NCI-H1105 treated with DMSO at 0.1 percent for 48 hours (cell line): ENCODE results near the gene C17orf58.
"Not testable (repeated sequence)": the region's sequence is repeated elsewhere in the genome, so short reads cannot be mapped to it uniquely, and the experiment has no call there.

Experiments
- DNase-seq: peaks from one replicate; lab custom pipeline; 2025; lab: John Stamatoyannopoulos, UW

C17orf58 gene

GRCh38 chr17:67996301-67997171 lies at the start of gene C17orf58:
Gene C17orf58 (minus strand): TSS chr17:67996469. CDS start chr17:67996198, 271 bp downstream.
- DNase-seq, result not testable (repeated sequence)

- DNase-seq, result no peak
These were observed 40.3 kb upstream of the C17orf58 start for GRCh38 chr17:68036304-68037147.

- DNase-seq, result peak; percentile 95
These were observed 39.4 kb upstream of the C17orf58 start, which contains the start of gene KPNA2 for GRCh38 chr17:68035523-68036303. Gene KPNA2 (plus strand): TSS chr17:68035735. CDS start chr17:68037133, 1,398 bp downstream.

- DNase-seq, result peak; percentile 95
These were observed 38.9 kb upstream of the C17orf58 start for GRCh38 chr17:68035131-68035522.

GRCh38 chr17:68034452-68034776 lies 38.1 kb upstream of the C17orf58 start:
- no peak for DNase-seq

GRCh38 chr17:68033636-68034451 lies 37.6 kb upstream of the C17orf58 start:
- DNase-seq, result peak; percentile 5

GRCh38 chr17:68029512-68030215 lies 33.4 kb upstream of the C17orf58 start:
- no peak for DNase-seq

GRCh38 chr17:68022547-68022946 lies 26.3 kb upstream of the C17orf58 start:
- DNase-seq, result not testable (repeated sequence)

- no peak for DNase-seq
These were observed 25.7 kb upstream of the C17orf58 start for GRCh38 chr17:68021963-68022362.

GRCh38 chr17:68020791-68021190 lies 24.5 kb upstream of the C17orf58 start:
- not testable (repeated sequence) for DNase-seq

- DNase-seq, result no peak
These were observed 24.1 kb upstream of the C17orf58 start for GRCh38 chr17:68020409-68020756.

- DNase-seq, result peak; percentile 84
These were observed 23.6 kb upstream of the C17orf58 start for GRCh38 chr17:68019675-68020408.

GRCh38 chr17:68019336-68019674 lies 23.0 kb upstream of the C17orf58 start:
- DNase-seq, result no peak

GRCh38 chr17:68018493-68018892 lies 22.2 kb upstream of the C17orf58 start:
- DNase-seq, result not testable (repeated sequence)

GRCh38 chr17:68016838-68017237 lies 20.6 kb upstream of the C17orf58 start:
- no peak for DNase-seq

GRCh38 chr17:68015081-68015723 lies 18.9 kb upstream of the C17orf58 start:
- no peak for DNase-seq

GRCh38 chr17:68013385-68013784 lies 17.1 kb upstream of the C17orf58 start:
- DNase-seq, result no peak

- no peak for DNase-seq
These were observed 15.0 kb upstream of the C17orf58 start for GRCh38 chr17:68011199-68011665.

GRCh38 chr17:68006797-68007196 lies 10.5 kb upstream of the C17orf58 start:
- DNase-seq, result no peak
